Measurements from ENCODE around the gene APLF.

Gene APLF

GRCh38 chr2:68436270-68436669, 31.1 kb upstream of the APLF start:
- Histone ChIP-seq H2BK120ac (ENCODE audit: insufficient read depth, low read length, poor library complexity) (no peak overlapping the region), H2AFZ (ENCODE audit: insufficient read depth, low read length, poor library complexity) (no peak overlapping the region), H3K14ac (ENCODE audit: low read length) (no peak overlapping the region), H2AK5ac (ENCODE audit: low read length) (no peak overlapping the region), H3K27ac (ENCODE audit: low read depth, low read length) (no peak overlapping the region), H3K9me3 (ENCODE audit: insufficient read depth, low read depth, low read length) (peaks cover 11% of the 10 kb centered on the region), H2BK5ac (ENCODE audit: low read depth, low read length, poor library complexity) (no peak overlapping the region), H3K4me1 (ENCODE audit: control insufficient read depth in 1 of 2, insufficient read depth in 2 of 2, low read length in 2 of 2) (peaks cover 0 to 5% of the 10 kb centered on the region in 2 experiments), H4K12ac (ENCODE audit: low read depth, low read length) (no peak overlapping the region), H4K8ac (ENCODE audit: low read depth, low read length) (no peak overlapping the region), H2BK12ac (ENCODE audit: low read length) (no peak overlapping the region), H3K4me2 (ENCODE audit: low read length) (no peak overlapping the region), H3K18ac (ENCODE audit: low read length) (no peak overlapping the region), H4K91ac (ENCODE audit: low read depth, low read length) (no peak overlapping the region), H3K79me2 (ENCODE audit: control insufficient read depth, insufficient read depth, low read length, poor library complexity) (no peaks in the 10 kb centered on the region), H3K9ac (ENCODE audit: low read length) (no peak overlapping the region), H3K36me3 (ENCODE audit: control insufficient read depth in 1 of 2, insufficient read depth in 2 of 2, low read length in 2 of 2) (no peaks in the 10 kb centered on the region), H3K4me3 (ENCODE audit: low read depth, low read length) (no peak overlapping the region), H3K27me3 (ENCODE audit: insufficient read depth, low read length) (no peaks in the 10 kb centered on the region), H3K23ac (ENCODE audit: low read length) (no peak overlapping the region), H3K79me1 (ENCODE audit: low read length) (no peaks in the 10 kb centered on the region), H3K4ac (ENCODE audit: low read depth, low read length) (no peak overlapping the region)
- no CpG with 5 or more reads among the region's 4 CpGs for WGBS (ENCODE audit: extremely low coverage, insufficient coverage, insufficient read length)
- DNase-seq = peak; percentile 54 to 67

GRCh38 chr2:68438455-68439303, 28.7 kb upstream of the APLF start:
- no CpG with 5 or more reads among the region's 7 CpGs for WGBS (ENCODE audit: extremely low coverage, insufficient coverage, insufficient read length)

GRCh38 chr2:68441179-68441993, 26.0 kb upstream of the APLF start:
- H3K9me3 ChIP-seq (ENCODE audit: insufficient read depth, low read depth, low read length) = no peaks in the 10 kb centered on the region
- no peaks in the 10 kb centered on the region for H3K36me3 ChIP-seq (ENCODE audit: control insufficient read depth in 1 of 2, insufficient read depth in 2 of 2, low read length in 2 of 2)
- WGBS (ENCODE audit: extremely low coverage, insufficient coverage, insufficient read length) = no CpG with 5 or more reads among the region's 6 CpGs
- no peak overlapping the region for H2BK5ac ChIP-seq (ENCODE audit: low read depth, low read length, poor library complexity)
- H4K8ac ChIP-seq (ENCODE audit: low read depth, low read length) = no peak overlapping the region
- no peak overlapping the region for H4K12ac ChIP-seq (ENCODE audit: low read depth, low read length)
- H3K14ac ChIP-seq (ENCODE audit: low read length) = no peak overlapping the region
- H3K79me2 ChIP-seq (ENCODE audit: control insufficient read depth, insufficient read depth, low read length, poor library complexity) = no peaks in the 10 kb centered on the region
- H2AK5ac ChIP-seq (ENCODE audit: low read length) = no peak overlapping the region
- peak; percentile 72 to 93 for DNase-seq
- H3K18ac ChIP-seq (ENCODE audit: low read length) = no peak overlapping the region
- H3K4ac ChIP-seq (ENCODE audit: low read depth, low read length) = no peak overlapping the region
- no peak overlapping the region for H3K9ac ChIP-seq (ENCODE audit: low read length)
- H2AFZ ChIP-seq (ENCODE audit: insufficient read depth, low read length, poor library complexity) = no peak overlapping the region
- peaks cover 0 to 4% of the 10 kb centered on the region in 2 experiments for H3K4me1 ChIP-seq (ENCODE audit: control insufficient read depth in 1 of 2, insufficient read depth in 2 of 2, low read length in 2 of 2)
- no peak overlapping the region for H2BK120ac ChIP-seq (ENCODE audit: insufficient read depth, low read length, poor library complexity)
- H3K23ac ChIP-seq (ENCODE audit: low read length) = no peak overlapping the region
- H3K27me3 ChIP-seq (ENCODE audit: insufficient read depth, low read length) = no peaks in the 10 kb centered on the region
- no peak overlapping the region for H4K91ac ChIP-seq (ENCODE audit: low read depth, low read length)
- no peak overlapping the region for H3K4me2 ChIP-seq (ENCODE audit: low read length)
- H3K79me1 ChIP-seq (ENCODE audit: low read length) = no peaks in the 10 kb centered on the region
- no peak overlapping the region for H2BK12ac ChIP-seq (ENCODE audit: low read length)
- H3K27ac ChIP-seq (ENCODE audit: low read depth, low read length) = no peak overlapping the region
- no peak overlapping the region for H3K4me3 ChIP-seq (ENCODE audit: low read depth, low read length)

More at GRCh38 chr2:68438455-68439303, 28.7 kb upstream of the APLF start:
- Histone ChIP-seq H3K4me3 (ENCODE audit: low read depth, low read length) (no peak overlapping the region), H3K79me1 (ENCODE audit: low read length) (no peaks in the 10 kb centered on the region), H3K79me2 (ENCODE audit: control insufficient read depth, insufficient read depth, low read length, poor library complexity) (no peaks in the 10 kb centered on the region), H2AK5ac (ENCODE audit: low read length) (no peak overlapping the region), H4K8ac (ENCODE audit: low read depth, low read length) (no peak overlapping the region), H2AFZ (ENCODE audit: insufficient read depth, low read length, poor library complexity) (no peak overlapping the region), H4K91ac (ENCODE audit: low read depth, low read length) (no peak overlapping the region), H4K12ac (ENCODE audit: low read depth, low read length) (no peak overlapping the region), H3K23ac (ENCODE audit: low read length) (peak overlapping the region; percentile 24), H3K4me1 (ENCODE audit: control insufficient read depth in 1 of 2, insufficient read depth in 2 of 2, low read length in 2 of 2) (peaks cover 0 to 5% of the 10 kb centered on the region in 2 experiments), H3K18ac (ENCODE audit: low read length) (no peak overlapping the region), H3K9ac (ENCODE audit: low read length) (no peak overlapping the region), H3K36me3 (ENCODE audit: control insufficient read depth in 1 of 2, insufficient read depth in 2 of 2, low read length in 2 of 2) (no peaks in the 10 kb centered on the region), H3K9me3 (ENCODE audit: insufficient read depth, low read depth, low read length) (no peaks in the 10 kb centered on the region), H3K14ac (ENCODE audit: low read length) (no peak overlapping the region), H3K4ac (ENCODE audit: low read depth, low read length) (no peak overlapping the region), H3K27ac (ENCODE audit: low read depth, low read length) (no peak overlapping the region), H2BK12ac (ENCODE audit: low read length) (no peak overlapping the region), H2BK120ac (ENCODE audit: insufficient read depth, low read length, poor library complexity) (no peak overlapping the region), H3K27me3 (ENCODE audit: insufficient read depth, low read length) (no peaks in the 10 kb centered on the region), H3K4me2 (ENCODE audit: low read length) (no peak overlapping the region), H2BK5ac (ENCODE audit: low read depth, low read length, poor library complexity) (no peak overlapping the region)
- no peak for DNase-seq

GRCh38 chr2:68441994-68442322, 25.4 kb upstream of the APLF start:
- no peak overlapping the region for H2BK12ac ChIP-seq (ENCODE audit: low read length)
- no peaks in the 10 kb centered on the region for H3K9me3 ChIP-seq (ENCODE audit: insufficient read depth, low read depth, low read length)
- no peak overlapping the region for H3K4me3 ChIP-seq (ENCODE audit: low read depth, low read length)
- H3K23ac ChIP-seq (ENCODE audit: low read length) = no peak overlapping the region
- no peak overlapping the region for H4K8ac ChIP-seq (ENCODE audit: low read depth, low read length)
- H3K4ac ChIP-seq (ENCODE audit: low read depth, low read length) = no peak overlapping the region
- no peaks in the 10 kb centered on the region for H3K27me3 ChIP-seq (ENCODE audit: insufficient read depth, low read length)
- no peak overlapping the region for H3K27ac ChIP-seq (ENCODE audit: low read depth, low read length)
- no peaks in the 10 kb centered on the region for H3K79me1 ChIP-seq (ENCODE audit: low read length)
- no peak overlapping the region for H3K14ac ChIP-seq (ENCODE audit: low read length)
- no peak overlapping the region for H3K9ac ChIP-seq (ENCODE audit: low read length)
- H2BK5ac ChIP-seq (ENCODE audit: low read depth, low read length, poor library complexity) = no peak overlapping the region
- no peaks in the 10 kb centered on the region for H3K4me1 ChIP-seq (ENCODE audit: control insufficient read depth in 1 of 2, insufficient read depth in 2 of 2, low read length in 2 of 2)
- H3K36me3 ChIP-seq (ENCODE audit: control insufficient read depth in 1 of 2, insufficient read depth in 2 of 2, low read length in 2 of 2) = no peaks in the 10 kb centered on the region
- no peak overlapping the region for H2AK5ac ChIP-seq (ENCODE audit: low read length)
- no peak for DNase-seq
- no peaks in the 10 kb centered on the region for H3K79me2 ChIP-seq (ENCODE audit: control insufficient read depth, insufficient read depth, low read length, poor library complexity)
- no peak overlapping the region for H2AFZ ChIP-seq (ENCODE audit: insufficient read depth, low read length, poor library complexity)
- no peak overlapping the region for H2BK120ac ChIP-seq (ENCODE audit: insufficient read depth, low read length, poor library complexity)
- H4K12ac ChIP-seq (ENCODE audit: low read depth, low read length) = no peak overlapping the region
- no peak overlapping the region for H3K18ac ChIP-seq (ENCODE audit: low read length)
- no peak overlapping the region for H3K4me2 ChIP-seq (ENCODE audit: low read length)
- no peak overlapping the region for H4K91ac ChIP-seq (ENCODE audit: low read depth, low read length)
- WGBS (ENCODE audit: extremely low coverage, insufficient coverage, insufficient read length) = no CpG with 5 or more reads among the region's 2 CpGs

Measured in trophoblast cell (in vitro differentiated cells and primary cell).